ENCODE data around the gene DGKH.
"Not testable (repeated sequence)": the region's sequence is repeated elsewhere in the genome, so short reads cannot be mapped to it uniquely, and the experiment has no call there.

Gene DGKH

GRCh38 chr13:42153199-42154113 lies 105.0 kb downstream of the DGKH start:
- Histone ChIP-seq H3K4me2 (ENCODE audit: low read length) (no peak overlapping the region), H3K4me3 (ENCODE audit: low read depth, low read length) (no peak overlapping the region), H3K36me3 (ENCODE audit: control insufficient read depth, insufficient read depth, low read length) (no peaks in the 10 kb centered on the region), H3K79me2 (no peaks in the 10 kb centered on the region), H3K9ac (no peak overlapping the region), H2AFZ (no peak overlapping the region), H3K27me3 (ENCODE audit: control insufficient read depth, insufficient read depth, low read length) (no peaks in the 10 kb centered on the region), H3K27ac (no peak overlapping the region), H3K9me3 (ENCODE audit: control insufficient read depth, low read length) (no peaks in the 10 kb centered on the region), H3K4me1 (no peaks in the 10 kb centered on the region)
- TF ChIP-seq CTCF (IDR thresholded peaks at IDR 0.05), result no peak

DNA sequence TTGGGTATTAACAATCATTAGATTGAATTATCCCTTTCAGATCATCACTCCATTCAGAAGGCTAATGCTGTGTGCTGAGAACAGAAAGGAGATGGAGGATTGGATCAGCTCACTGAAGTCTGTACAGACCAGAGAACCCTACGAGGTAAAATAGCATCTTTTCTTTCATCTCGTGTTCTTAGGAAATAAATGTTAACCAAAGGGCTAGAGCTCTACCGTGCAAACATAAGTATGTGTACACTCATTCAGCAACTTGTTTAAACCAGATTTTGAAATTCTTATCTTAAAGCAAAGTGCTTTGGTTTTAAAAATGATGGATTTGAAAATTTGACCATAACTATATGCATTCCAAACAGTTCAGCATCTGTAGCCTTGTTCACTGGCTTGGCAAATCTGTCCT lies 106.8 kb downstream of the DGKH start:
- no peak overlapping the region for H3K9ac ChIP-seq
- no peak for TF ChIP-seq CTCF (IDR thresholded peaks at IDR 0.05)
- H3K27ac ChIP-seq, result no peak overlapping the region
- H3K4me3 ChIP-seq (ENCODE audit: low read depth, low read length), result no peak overlapping the region
- no peaks in the 10 kb centered on the region for H3K27me3 ChIP-seq (ENCODE audit: control insufficient read depth, insufficient read depth, low read length)
- no peaks in the 10 kb centered on the region for H3K36me3 ChIP-seq (ENCODE audit: control insufficient read depth, insufficient read depth, low read length)
- no peak overlapping the region for H3K4me2 ChIP-seq (ENCODE audit: low read length)
- H3K79me2 ChIP-seq, result no peaks in the 10 kb centered on the region
- H3K4me1 ChIP-seq, result no peaks in the 10 kb centered on the region
- H2AFZ ChIP-seq, result no peak overlapping the region
- no peaks in the 10 kb centered on the region for H3K9me3 ChIP-seq (ENCODE audit: control insufficient read depth, low read length)

DNA sequence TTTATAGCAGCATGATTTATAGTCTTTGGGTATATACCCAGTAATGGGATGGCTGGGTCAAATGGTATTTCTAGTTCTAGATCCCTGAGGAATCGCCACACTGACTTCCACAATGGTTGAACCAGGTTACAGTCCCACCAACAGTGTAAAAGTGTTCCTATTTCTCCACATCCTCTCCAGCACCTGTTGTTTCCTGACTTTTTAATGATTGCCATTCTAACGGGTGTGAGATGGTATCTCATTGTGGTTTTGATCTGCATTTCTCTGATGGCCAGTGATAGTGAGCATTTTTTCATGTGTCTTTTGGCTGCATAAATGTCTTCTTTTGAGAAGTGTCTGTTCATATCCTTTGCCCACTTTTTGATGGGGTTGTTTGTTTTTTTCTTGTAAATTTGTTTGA lies 114.9 kb downstream of the DGKH start:
- not testable (repeated sequence) for H3K9ac ChIP-seq; H3K4me1 ChIP-seq; H3K9me3 ChIP-seq (ENCODE audit: control insufficient read depth, low read length); H3K27ac ChIP-seq; H3K4me3 ChIP-seq (ENCODE audit: low read depth, low read length); H2AFZ ChIP-seq; H3K36me3 ChIP-seq (ENCODE audit: control insufficient read depth, insufficient read depth, low read length); H3K4me2 ChIP-seq (ENCODE audit: low read length); H3K79me2 ChIP-seq; H3K27me3 ChIP-seq (ENCODE audit: control insufficient read depth, insufficient read depth, low read length)

DNA sequence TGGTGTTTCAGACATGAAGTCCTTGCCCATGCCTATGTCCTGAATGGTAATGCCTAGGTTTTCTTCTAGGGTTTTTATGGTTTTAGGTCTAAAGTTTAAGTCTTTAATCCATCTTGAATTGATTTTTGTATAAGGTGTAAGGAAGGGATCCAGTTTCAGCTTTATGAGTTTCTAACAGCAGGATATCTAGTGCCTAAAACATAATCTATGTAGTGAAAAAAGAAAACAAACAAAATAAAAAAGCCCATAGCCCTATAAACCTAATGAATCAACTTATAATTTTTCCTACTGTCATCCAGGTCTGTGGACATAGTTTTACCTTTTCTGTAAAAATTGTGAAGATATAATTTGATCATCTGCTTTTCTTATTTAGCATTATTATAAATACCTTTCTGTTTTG lies 115.5 kb downstream of the DGKH start:
- not testable (repeated sequence) for H3K79me2 ChIP-seq; H3K9ac ChIP-seq; H3K4me1 ChIP-seq; H2AFZ ChIP-seq; H3K4me2 ChIP-seq (ENCODE audit: low read length); H3K36me3 ChIP-seq (ENCODE audit: control insufficient read depth, insufficient read depth, low read length); H3K9me3 ChIP-seq (ENCODE audit: control insufficient read depth, low read length); H3K4me3 ChIP-seq (ENCODE audit: low read depth, low read length); H3K27me3 ChIP-seq (ENCODE audit: control insufficient read depth, insufficient read depth, low read length); H3K27ac ChIP-seq

- Histone ChIP-seq H3K79me2 (no peaks in the 10 kb centered on the region), H3K27ac (no peak overlapping the region), H3K4me1 (no peaks in the 10 kb centered on the region), H3K27me3 (ENCODE audit: control insufficient read depth, insufficient read depth, low read length) (no peaks in the 10 kb centered on the region), H3K4me2 (ENCODE audit: low read length) (no peak overlapping the region), H3K9ac (no peak overlapping the region), H2AFZ (no peak overlapping the region), H3K9me3 (ENCODE audit: control insufficient read depth, low read length) (no peaks in the 10 kb centered on the region), H3K4me3 (ENCODE audit: low read depth, low read length) (no peak overlapping the region), H3K36me3 (ENCODE audit: control insufficient read depth, insufficient read depth, low read length) (no peaks in the 10 kb centered on the region)
- TF ChIP-seq CTCF (IDR thresholded peaks at IDR 0.05), result no peak
These were observed 116.2 kb downstream of the DGKH start for GRCh38 chr13:42164557-42165125.

All from parathyroid adenoma (tissue), 2 donors.